Measurements from ENCODE around the gene VWA3A. TPM values are rescaled to one million over a fixed set of nuclear protein-coding genes. Genes with fewer than 3 reads are reported as not detected.

Gene VWA3A
- total and polyA plus RNA-seq, 2 of the 4 experiments (the other 2 are of a cell fraction) = not detected

DNA sequence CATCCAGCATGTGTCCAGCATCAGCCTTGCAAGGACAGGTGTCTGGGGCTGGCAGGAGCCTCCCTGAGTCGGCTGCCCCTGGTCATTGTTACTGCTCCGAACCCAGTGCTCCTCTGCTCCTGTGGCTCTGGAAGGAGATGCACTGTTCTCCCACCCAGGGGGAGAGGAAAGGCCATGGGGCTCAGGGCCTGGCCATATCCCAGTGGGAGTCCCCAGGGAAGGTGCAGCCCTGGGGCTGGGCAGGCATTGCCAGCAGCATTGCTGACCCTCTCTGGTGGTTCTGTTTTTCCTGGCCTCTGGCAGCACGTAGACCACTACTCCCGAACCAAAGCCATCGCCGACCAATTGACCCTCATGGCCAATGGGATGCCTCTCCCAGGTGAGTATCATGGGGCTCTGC, 79.6 kb downstream of the VWA3A start:
- in situ Hi-C loops (cut with MboI; ENCODE audit: low sequenced_read_pairs) = no loop called here
- H3K14ac ChIP-seq (replicated peaks; ENCODE audit: low read depth, low read length) = no peak overlapping the region
- no peak overlapping the region for H2AK9ac ChIP-seq (replicated peaks; ENCODE audit: low read depth, low read length, poor library complexity)
- H2BK120ac ChIP-seq (ENCODE audit: low read depth, low read length) = no peak overlapping the region
- H2BK15ac ChIP-seq (ENCODE audit: low read depth, low read length) = no peak overlapping the region
- ATAC-seq (ENCODE audit: low read depth) (no peak), DNase-seq (no peak)
- dilution Hi-C loops (cut with HindIII; ENCODE audit: low sequenced_read_pairs, unreplicated experiment) = no loop called here
- H3K9me3 ChIP-seq (ENCODE audit: control insufficient read depth, insufficient read depth, low read length) = no peaks in the 10 kb centered on the region
- no peak overlapping the region for H3K27ac ChIP-seq (ENCODE audit: insufficient read depth, low read length)
- no peak overlapping the region for H3K23ac ChIP-seq (ENCODE audit: low read depth, low read length)
- H3K18ac ChIP-seq (ENCODE audit: low read depth, low read length) = no peak overlapping the region
- no peak overlapping the region for H4K5ac ChIP-seq (ENCODE audit: low read depth, low read length)
- no peak overlapping the region for H3K9ac ChIP-seq (ENCODE audit: low read depth, low read length)
- H3K4ac ChIP-seq (ENCODE audit: low read depth, low read length) = no peak overlapping the region
- ChIA-PET CTCF (interaction anchor here (1.4 kb wide), 1 partner anchor 16 kb away, joined by 3 read pairs; no protein-coding TSS in a partner anchor), POLR2A (ENCODE audit: unreplicated experiment) (no interaction called here)
- no peak overlapping the region for H2AFZ ChIP-seq (replicated peaks; ENCODE audit: low read length, poor library complexity)
- no peak overlapping the region for H3K56ac ChIP-seq (ENCODE audit: extremely low read depth, insufficient read depth, low read length)
- no peak overlapping the region for H3K4me3 ChIP-seq (ENCODE audit: insufficient read depth, low read depth, low read length)
- H3K4me1 ChIP-seq (ENCODE audit: control insufficient read depth, insufficient read depth, low read length) = no peaks in the 10 kb centered on the region
- no peak overlapping the region for H3K4me2 ChIP-seq (ENCODE audit: low read depth, low read length)
- no peak overlapping the region for H2AK5ac ChIP-seq (ENCODE audit: low read depth, low read length)
- intact Hi-C loops (cut with micrococcal nuclease) = no loop called here
- no peak overlapping the region for H4K91ac ChIP-seq (ENCODE audit: insufficient read depth, low read depth, low read length)
- no peaks in the 10 kb centered on the region for H3K9me1 ChIP-seq (ENCODE audit: insufficient read depth, low read length)
- H2BK5ac ChIP-seq (ENCODE audit: low read depth, low read length, poor library complexity, severe bottlenecking) = no peak overlapping the region
- H2BK20ac ChIP-seq (ENCODE audit: low read depth, low read length) = no peak overlapping the region
- no peaks in the 10 kb centered on the region for H3K36me3 ChIP-seq (ENCODE audit: control insufficient read depth, insufficient read depth, low read length)
- no peak for TF ChIP-seq RAD21 (IDR thresholded peaks at IDR 0.05; ENCODE audit: low read length)
- no peak for TF ChIP-seq MAZ (IDR thresholded peaks at IDR 0.05; ENCODE audit: borderline replicate concordance, low read depth, low read length)
- TF ChIP-seq, protein P1, sequence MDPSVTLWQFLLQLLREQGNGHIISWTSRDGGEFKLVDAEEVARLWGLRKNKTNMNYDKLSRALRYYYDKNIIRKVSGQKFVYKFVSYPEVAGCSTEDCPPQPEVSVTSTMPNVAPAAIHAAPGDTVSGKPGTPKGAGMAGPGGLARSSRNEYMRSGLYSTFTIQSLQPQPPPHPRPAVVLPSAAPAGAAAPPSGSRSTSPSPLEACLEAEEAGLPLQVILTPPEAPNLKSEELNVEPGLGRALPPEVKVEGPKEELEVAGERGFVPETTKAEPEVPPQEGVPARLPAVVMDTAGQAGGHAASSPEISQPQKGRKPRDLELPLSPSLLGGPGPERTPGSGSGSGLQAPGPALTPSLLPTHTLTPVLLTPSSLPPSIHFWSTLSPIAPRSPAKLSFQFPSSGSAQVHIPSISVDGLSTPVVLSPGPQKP (IDR thresholded peaks at IDR 0.05; ENCODE audit: borderline replicate concordance, low read depth, low read length) = no peak
- TF ChIP-seq MAFK (IDR thresholded peaks at IDR 0.05; ENCODE audit: low read depth, low read length) = no peak
- TF ChIP-seq MXI1 (IDR thresholded peaks at IDR 0.05; ENCODE audit: borderline replicate concordance, low read depth, low read length) = no peak
- no peak for TF ChIP-seq CHD1 (IDR thresholded peaks at IDR 0.05; ENCODE audit: low read depth, low read length)
- no peak for TF ChIP-seq FOS (IDR thresholded peaks at IDR 0.05; ENCODE audit: low read depth, low read length)
- TF ChIP-seq NFE2L2 (IDR thresholded peaks at IDR 0.05; ENCODE audit: low read depth, low read length) = no peak
- no peak for TF ChIP-seq SMC3 (IDR thresholded peaks at IDR 0.05; ENCODE audit: low read depth, low read length)
- TF ChIP-seq, protein P2, sequence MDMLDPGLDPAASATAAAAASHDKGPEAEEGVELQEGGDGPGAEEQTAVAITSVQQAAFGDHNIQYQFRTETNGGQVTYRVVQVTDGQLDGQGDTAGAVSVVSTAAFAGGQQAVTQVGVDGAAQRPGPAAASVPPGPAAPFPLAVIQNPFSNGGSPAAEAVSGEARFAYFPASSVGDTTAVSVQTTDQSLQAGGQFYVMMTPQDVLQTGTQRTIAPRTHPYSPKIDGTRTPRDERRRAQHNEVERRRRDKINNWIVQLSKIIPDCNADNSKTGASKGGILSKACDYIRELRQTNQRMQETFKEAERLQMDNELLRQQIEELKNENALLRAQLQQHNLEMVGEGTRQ (IDR thresholded peaks at IDR 0.05; ENCODE audit: low read depth, low read length) = no peak
- no peak for TF ChIP-seq RCOR1 (IDR thresholded peaks at IDR 0.05; ENCODE audit: insufficient replicate concordance, low read length)
- TF ChIP-seq, protein P3, sequence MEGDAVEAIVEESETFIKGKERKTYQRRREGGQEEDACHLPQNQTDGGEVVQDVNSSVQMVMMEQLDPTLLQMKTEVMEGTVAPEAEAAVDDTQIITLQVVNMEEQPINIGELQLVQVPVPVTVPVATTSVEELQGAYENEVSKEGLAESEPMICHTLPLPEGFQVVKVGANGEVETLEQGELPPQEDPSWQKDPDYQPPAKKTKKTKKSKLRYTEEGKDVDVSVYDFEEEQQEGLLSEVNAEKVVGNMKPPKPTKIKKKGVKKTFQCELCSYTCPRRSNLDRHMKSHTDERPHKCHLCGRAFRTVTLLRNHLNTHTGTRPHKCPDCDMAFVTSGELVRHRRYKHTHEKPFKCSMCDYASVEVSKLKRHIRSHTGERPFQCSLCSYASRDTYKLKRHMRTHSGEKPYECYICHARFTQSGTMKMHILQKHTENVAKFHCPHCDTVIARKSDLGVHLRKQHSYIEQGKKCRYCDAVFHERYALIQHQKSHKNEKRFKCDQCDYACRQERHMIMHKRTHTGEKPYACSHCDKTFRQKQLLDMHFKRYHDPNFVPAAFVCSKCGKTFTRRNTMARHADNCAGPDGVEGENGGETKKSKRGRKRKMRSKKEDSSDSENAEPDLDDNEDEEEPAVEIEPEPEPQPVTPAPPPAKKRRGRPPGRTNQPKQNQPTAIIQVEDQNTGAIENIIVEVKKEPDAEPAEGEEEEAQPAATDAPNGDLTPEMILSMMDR (conservative IDR thresholded peaks at IDR 0.05; ENCODE audit: low read depth, low read length) = no peak
- no peak for TF ChIP-seq BHLHE40 (IDR thresholded peaks at IDR 0.05; ENCODE audit: low read depth, low read length)
- no TSS peak for BruUV-seq (replicated peaks)
- no peak overlapping the region for H4K8ac ChIP-seq (ENCODE audit: low read depth in 2 of 2, low read length in 2 of 2)
- no peaks in the 10 kb centered on the region for H3K79me1 ChIP-seq (ENCODE audit: low read depth in 1 of 2, low read length in 2 of 2)
- no peaks in the 10 kb centered on the region for H4K20me1 ChIP-seq (ENCODE audit: insufficient read depth, low read length)
- WGBS, 2 experiments (ENCODE audit: extremely low coverage in 2 of 2, insufficient read length in 1 of 2) = 93% methylated on average over 3 of the region's 6 CpGs; no CpG with 5 or more reads in 1 of the 2 experiments
- H3K27me3 ChIP-seq (ENCODE audit: control insufficient read depth, insufficient read depth, low read length) = peaks cover 9% of the 10 kb centered on the region; the same call in 1 of the 2 replicates

Measured in IMR-90 (cell line).